GM18498 (cell line): Measurements from ENCODE around the gene YARS2.
"Not testable (repeated sequence)": the region's sequence is repeated elsewhere in the genome, so short reads cannot be mapped to it uniquely, and the experiment has no call there.

Source experiments
- ATAC-seq: cut with Tn5 transposase; IDR thresholded peaks from one replicate; pipeline ENCODE4 v1.9.1; 2021; ENCODE audit warnings: mild to moderate bottlenecking, moderate library complexity; ENCODE audit not compliant: unreplicated experiment

The YARS2 gene

GRCh38 chr12:32754111-32754510 lies 1.6 kb downstream of the YARS2 start:
- no peak for ATAC-seq

GRCh38 chr12:32753605-32754004 lies 2.1 kb downstream of the YARS2 start:
- no peak for ATAC-seq

GRCh38 chr12:32743264-32743663 lies 12.4 kb downstream of the YARS2 start:
- ATAC-seq = no peak

GRCh38 chr12:32742133-32742532 lies 13.6 kb downstream of the YARS2 start:
- ATAC-seq = no peak

GRCh38 chr12:32739279-32739678 lies 16.4 kb downstream of the YARS2 start:
- no peak for ATAC-seq

GRCh38 chr12:32737715-32738114 lies 18.0 kb downstream of the YARS2 start:
- no peak for ATAC-seq

- ATAC-seq = no peak
These were observed 19.3 kb downstream of the YARS2 start for GRCh38 chr12:32736445-32736844.

GRCh38 chr12:32734952-32735351 lies 20.7 kb downstream of the YARS2 start:
- no peak for ATAC-seq

GRCh38 chr12:32727237-32727636 lies 28.5 kb downstream of the YARS2 start:
- ATAC-seq = no peak

- ATAC-seq = no peak
These were observed 29.4 kb downstream of the YARS2 start for GRCh38 chr12:32726286-32726685.

GRCh38 chr12:32725308-32725707 lies 30.4 kb downstream of the YARS2 start:
- ATAC-seq = not testable (repeated sequence)

- ATAC-seq = no peak
These were observed 36.8 kb downstream of the YARS2 start for GRCh38 chr12:32718926-32719325.

- ATAC-seq = no peak
These were observed 40.9 kb downstream of the YARS2 start for GRCh38 chr12:32714772-32715171.

GRCh38 chr12:32708926-32709325 lies 46.8 kb downstream of the YARS2 start:
- no peak for ATAC-seq

- no peak for ATAC-seq
These were observed 49.2 kb downstream of the YARS2 start for GRCh38 chr12:32706335-32707024.

- no peak for ATAC-seq
These were observed 49.9 kb downstream of the YARS2 start for GRCh38 chr12:32705783-32706182.

GRCh38 chr12:32702946-32703345 lies 52.8 kb downstream of the YARS2 start:
- no peak for ATAC-seq

- no peak for ATAC-seq
These were observed 53.2 kb downstream of the YARS2 start for GRCh38 chr12:32702473-32702872.

GRCh38 chr12:32699437-32699836 lies 56.3 kb downstream of the YARS2 start:
- not testable (repeated sequence) for ATAC-seq

- ATAC-seq = no peak
These were observed 57.4 kb downstream of the YARS2 start for GRCh38 chr12:32698285-32698684.

GRCh38 chr12:32697445-32697844 lies 58.3 kb downstream of the YARS2 start:
- no peak for ATAC-seq
